Fibroblast of gingiva (primary cell): ENCODE data around the gene PPM1F.
A peak's percentile ranks its signal among the peaks of the same experiment; 100 is the strongest.

Source experiments
- DNase-seq: peaks from one replicate; pipeline ENCODE4 v3.0.0-alpha.2; 2011; ENCODE audit warnings: low read depth

Gene PPM1F

DNA sequence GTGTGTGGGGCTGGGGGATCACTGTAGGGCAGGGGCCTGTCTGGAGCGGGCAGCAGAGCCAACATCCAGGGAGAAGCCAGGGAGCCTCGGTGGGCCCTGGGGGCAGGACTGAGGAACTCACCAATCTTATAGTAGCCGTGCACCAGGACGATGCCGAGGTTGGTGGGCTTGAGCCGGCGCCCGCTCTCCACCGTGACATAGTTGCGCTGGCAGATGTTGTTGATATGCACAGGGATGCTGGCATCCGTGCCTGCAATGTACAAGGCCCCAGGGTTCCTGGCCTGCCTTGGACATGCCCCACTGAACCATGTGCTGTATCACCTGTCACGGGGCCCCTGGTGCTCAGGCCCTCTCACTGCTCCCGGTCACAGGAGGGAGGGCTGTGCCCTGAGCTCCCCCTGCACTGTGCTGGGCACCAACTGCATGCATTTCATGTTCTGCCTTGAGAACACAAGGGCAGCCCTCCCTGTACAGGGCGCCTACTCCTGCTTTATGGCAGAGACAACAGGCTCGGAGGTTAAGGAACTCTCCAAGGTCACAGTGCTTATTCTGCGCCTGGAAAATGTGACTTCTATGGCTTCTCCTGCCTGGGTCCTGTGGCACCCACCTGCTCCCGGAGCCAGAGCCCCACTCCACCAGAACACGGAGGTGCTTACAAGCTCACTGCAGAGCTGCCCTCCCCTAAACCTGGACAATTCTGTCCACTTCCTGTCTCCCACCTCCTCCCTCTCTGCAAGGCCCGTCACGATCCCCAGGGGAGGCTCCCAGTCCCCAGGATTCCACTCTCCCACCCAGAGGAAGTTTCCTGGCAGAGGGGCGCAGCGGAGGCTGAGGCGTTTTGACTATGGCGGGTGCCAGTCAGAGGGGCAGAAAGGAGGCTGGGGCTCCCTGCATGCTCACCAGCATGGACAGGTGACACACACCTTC lies 7.8 kb upstream of the PPM1F start:
- DNase-seq: no peak

DNA sequence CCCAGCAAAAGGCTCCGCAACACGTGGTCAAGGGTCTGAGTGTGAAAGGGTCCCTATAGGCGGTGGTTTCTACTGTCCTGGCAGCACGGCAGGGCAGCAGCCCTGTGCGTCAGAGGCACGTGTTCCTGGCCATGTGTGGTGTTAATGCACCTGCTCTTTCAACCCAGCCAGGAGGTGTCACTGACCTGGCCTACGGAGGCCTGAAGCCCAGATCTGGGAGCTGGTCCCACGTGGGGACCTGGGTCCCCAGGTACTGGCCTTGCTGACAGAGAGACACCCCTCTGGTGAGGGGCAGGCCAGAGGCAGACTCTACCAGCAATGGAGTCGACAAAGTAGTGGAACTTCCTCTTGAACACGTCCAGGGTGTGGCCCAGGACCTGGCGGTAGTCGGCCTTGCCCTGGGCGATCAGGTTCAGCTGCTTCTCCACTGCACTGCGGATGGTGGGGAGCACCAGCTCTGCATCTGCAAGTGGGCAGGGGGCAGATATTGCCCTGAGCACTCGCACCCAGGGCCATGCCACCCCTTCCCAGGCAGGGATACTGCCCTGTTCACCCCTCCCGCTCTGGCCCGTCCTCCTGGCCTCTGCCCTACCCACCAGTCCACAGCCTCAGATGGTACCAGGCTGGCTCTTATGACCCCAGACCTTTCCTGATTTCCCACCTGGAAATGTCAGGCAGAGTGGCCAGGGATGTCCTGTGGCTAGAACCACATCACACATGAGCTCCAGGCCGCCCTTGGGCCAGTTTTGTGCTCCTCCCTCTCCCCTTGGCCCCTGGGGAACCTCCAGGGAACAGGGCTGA lies 6.8 kb upstream of the PPM1F start:
- no peak for DNase-seq

DNA sequence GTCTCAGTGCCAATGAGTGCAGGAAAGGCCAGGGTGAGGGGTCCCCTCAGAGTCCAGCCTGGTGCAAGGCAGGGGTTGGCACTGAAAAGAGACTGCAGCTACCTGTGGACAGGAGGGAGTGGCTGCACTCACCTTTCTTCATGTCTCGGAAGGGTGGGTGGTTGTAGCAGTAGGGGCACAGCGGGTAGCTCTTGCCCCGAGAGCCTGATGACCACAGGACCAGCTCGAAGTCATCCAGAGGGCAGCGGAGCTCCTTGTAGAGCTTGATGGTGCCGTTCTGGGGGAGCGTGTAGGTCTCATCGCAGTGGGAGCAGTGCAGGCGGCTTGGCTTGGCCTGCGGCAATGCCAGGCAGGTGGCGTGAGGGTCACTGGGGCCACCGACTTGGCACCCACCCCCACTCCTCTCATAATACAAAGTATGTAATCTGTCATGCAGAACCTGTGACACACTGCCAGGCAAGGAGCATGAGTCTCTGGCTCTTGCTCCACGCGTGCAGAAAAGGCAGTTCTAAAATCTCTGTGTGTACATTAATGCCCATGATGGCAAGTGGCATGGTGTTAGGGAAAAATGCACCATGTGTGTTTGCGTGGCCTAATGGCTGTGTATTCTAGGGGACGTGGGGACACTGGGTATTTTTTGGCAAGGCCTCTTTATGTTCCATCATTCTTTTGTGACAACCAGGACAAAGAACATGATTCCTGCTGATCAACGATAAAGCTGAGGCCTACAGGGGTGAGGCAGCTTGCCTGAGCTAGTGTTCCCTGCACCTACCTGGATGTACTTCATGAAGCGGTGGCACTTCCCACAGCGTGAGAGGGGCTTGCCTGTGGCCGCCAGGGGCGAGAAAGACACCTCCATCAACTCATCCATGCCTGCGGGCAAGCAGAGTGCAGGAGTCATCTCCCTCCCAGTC lies 6.0 kb upstream of the PPM1F start:
- no peak for DNase-seq

- DNase-seq: peak; percentile 24
Observed at GRCh38 chr22:21951931-21952465, 650 bp downstream of the PPM1F start.

DNA sequence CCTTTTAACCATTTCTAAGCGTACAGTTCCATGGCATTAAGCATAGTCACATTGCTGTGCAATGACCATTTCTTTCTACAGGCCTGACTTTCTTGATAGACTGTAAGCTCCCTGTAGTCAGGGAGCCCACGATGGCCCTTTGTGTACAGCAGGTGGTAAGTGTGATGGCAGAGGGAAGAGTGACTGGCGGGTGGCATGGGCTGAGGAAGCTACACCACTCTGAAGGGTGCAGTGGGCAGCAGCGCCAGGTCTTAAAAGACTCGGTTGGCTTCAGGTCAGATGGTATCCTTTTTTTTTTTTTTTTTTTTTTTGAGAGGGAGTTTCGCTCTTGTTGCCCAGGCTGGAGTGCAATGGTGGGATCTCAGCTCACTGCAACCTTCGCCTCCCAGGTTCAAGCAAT lies 1.6 kb downstream of the PPM1F start:
- DNase-seq: no peak

DNA sequence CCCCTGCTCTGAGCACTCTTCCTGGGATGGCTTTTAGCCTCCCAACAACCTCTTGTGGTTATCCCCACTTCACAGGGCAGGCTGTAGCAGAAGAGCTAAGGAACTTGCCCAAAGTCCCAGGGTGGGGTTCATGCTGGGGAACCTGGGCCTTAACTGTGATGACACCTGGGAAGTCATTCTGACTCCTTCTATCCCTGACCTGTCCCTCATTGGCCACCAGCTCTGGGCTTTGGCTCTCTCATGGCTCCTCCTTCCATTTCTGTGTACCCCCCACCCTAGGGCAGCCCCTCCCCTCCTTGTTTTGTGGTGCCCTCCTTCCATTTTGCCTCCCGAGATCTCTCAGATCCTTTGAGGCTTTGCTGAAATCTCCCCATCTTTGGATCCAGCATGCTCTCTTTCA lies 2.7 kb downstream of the PPM1F start:
- no peak for DNase-seq

DNA sequence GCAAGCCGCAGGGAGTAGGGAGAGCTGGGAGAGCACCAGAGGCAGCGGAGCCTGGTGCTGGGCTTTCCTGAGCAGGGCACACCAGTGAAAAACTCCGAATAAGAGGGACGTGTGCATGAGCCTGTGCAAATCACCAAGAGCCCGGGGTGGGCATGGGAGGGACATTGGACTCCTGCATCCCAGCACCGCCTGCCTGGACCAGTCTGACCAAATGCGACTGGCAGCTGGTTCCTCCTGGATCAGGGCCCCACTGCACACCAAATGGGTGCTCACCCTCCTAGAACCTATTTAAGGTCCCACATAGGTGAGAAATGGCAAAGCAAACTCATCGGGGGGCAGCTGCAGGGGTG lies 3.1 kb downstream of the PPM1F start:
- DNase-seq: no peak

- DNase-seq: no peak
Observed at GRCh38 chr22:21948824-21949568, 3.7 kb downstream of the PPM1F start.

GRCh38 chr22:21948390-21948789 lies 4.3 kb downstream of the PPM1F start:
- no peak for DNase-seq

- DNase-seq: peak; percentile 24
Observed at GRCh38 chr22:21947040-21948014, 5.3 kb downstream of the PPM1F start.

- DNase-seq: no peak
Observed at GRCh38 chr22:21946262-21946925, 6.3 kb downstream of the PPM1F start.

- no peak for DNase-seq
Observed at GRCh38 chr22:21945453-21946261, 7.0 kb downstream of the PPM1F start.

GRCh38 chr22:21944871-21945270 lies 7.8 kb downstream of the PPM1F start:
- DNase-seq: no peak

GRCh38 chr22:21943571-21944448 lies 8.8 kb downstream of the PPM1F start:
- no peak for DNase-seq

- peak; percentile 68 for DNase-seq
Observed at GRCh38 chr22:21942407-21943343, 10.0 kb downstream of the PPM1F start.

- DNase-seq: no peak
Observed at GRCh38 chr22:21941921-21942320, 10.7 kb downstream of the PPM1F start.
